ENCODE measurements around the gene IL4R.

DNA sequence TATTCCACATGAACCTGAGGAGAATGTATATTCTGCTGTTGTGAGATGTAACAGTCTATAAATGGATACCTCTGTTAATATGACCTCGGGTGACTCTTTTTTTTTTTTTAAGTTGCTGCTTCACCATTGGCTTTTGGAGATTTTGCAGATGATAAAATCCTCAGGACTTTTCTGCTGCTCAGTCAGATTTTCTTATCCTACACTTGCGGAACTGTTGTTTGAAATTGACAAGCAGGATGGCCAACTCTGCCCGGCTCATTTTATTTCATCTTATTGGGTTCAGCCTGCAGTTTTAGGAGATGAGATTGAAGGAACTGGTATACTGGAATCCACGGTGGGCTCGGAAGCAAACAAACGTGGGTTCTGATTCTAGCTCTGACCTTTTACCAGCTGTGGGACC, 19.3 kb downstream of the IL4R start:
- TF ChIP-seq, protein P1, sequence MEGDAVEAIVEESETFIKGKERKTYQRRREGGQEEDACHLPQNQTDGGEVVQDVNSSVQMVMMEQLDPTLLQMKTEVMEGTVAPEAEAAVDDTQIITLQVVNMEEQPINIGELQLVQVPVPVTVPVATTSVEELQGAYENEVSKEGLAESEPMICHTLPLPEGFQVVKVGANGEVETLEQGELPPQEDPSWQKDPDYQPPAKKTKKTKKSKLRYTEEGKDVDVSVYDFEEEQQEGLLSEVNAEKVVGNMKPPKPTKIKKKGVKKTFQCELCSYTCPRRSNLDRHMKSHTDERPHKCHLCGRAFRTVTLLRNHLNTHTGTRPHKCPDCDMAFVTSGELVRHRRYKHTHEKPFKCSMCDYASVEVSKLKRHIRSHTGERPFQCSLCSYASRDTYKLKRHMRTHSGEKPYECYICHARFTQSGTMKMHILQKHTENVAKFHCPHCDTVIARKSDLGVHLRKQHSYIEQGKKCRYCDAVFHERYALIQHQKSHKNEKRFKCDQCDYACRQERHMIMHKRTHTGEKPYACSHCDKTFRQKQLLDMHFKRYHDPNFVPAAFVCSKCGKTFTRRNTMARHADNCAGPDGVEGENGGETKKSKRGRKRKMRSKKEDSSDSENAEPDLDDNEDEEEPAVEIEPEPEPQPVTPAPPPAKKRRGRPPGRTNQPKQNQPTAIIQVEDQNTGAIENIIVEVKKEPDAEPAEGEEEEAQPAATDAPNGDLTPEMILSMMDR (conservative IDR thresholded peaks at IDR 0.05 in 1 of 2, IDR thresholded peaks at IDR 0.05 in 1 of 2; ENCODE audit: low read depth in 1 of 2, low read length in 2 of 2): no peak
- no peak for TF ChIP-seq EZH2 (IDR thresholded peaks at IDR 0.05; ENCODE audit: low read length, missing control alignments)

Measured in fibroblast of lung (primary cell).